ENCODE measurements around the gene AMACR. TPM values are rescaled to one million over a fixed set of nuclear protein-coding genes. Genes with fewer than 3 reads are reported as not detected.
"Not testable (repeated sequence)": the region's sequence is repeated elsewhere in the genome, so short reads cannot be mapped to it uniquely, and the experiment has no call there.

The AMACR gene
- total RNA-seq, 2 experiments from 2014 or later: 4.5 to 5.0 TPM

DNA sequence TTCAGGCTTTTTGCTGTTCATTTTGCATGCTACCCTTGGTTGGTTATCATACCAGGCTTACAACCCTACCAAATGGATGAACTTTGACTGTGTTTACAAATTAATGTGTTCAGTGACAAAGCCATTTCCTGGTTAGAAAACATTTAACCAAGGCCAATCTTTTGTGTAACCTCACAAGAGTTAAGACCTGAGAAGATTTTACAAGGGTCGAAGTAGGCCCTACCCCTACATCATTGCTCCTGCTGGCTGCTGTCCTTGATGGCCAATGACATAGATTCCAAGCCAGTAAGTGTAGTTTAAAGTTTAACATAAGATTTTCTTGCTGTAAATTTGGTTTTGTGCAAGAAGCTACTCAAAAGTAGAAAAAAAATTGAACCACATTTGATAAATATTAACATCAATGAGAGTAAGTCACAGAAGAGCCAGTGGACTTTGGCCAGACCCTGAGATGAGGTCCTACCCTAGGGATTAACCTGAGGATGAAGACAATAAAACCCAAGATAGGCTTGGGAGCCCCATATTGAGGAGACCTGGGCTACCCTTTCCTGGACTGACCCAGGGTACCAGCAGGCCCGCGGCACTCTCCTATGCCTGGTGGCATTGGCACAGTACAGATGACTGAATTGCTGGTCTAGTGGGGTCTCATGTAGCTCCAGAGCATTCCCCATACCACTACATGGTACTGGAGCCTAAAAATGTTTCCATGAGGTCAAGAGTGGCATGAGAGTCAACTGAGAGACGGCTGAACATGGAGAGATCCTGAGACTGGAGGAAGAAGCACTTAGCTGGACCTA lies 26.9 kb upstream of the AMACR start:
- Histone ChIP-seq H3K27ac (ENCODE audit: low read depth, low read length, poor library complexity, severe bottlenecking) (no peak overlapping the region), H3K4me3 (ENCODE audit: low read depth, low read length, poor library complexity, severe bottlenecking) (no peak overlapping the region), H2AFZ (ENCODE audit: low read length) (no peak overlapping the region), H3K9me2 (ENCODE audit: insufficient read depth, low read length) (no peaks in the 10 kb centered on the region), H4K20me1 (ENCODE audit: insufficient read depth, low read length) (no peaks in the 10 kb centered on the region), H3K9me3 (ENCODE audit: low read length) (no peaks in the 10 kb centered on the region), H3K4me1 (ENCODE audit: insufficient read depth, low read length, poor library complexity, severe bottlenecking) (no peaks in the 10 kb centered on the region), H3K79me2 (ENCODE audit: insufficient read depth, low read depth, low read length) (no peaks in the 10 kb centered on the region), H3K4me2 (ENCODE audit: low read length) (no peak overlapping the region), H3K36me3 (ENCODE audit: insufficient read depth, low read length) (no peaks in the 10 kb centered on the region)
- ChIA-PET POLR2A (no interaction called here), CTCF (ENCODE audit: unreplicated experiment) (no interaction called here)
- no TSS peak for BruUV-seq (replicated peaks)
- TF ChIP-seq EZH2phosphoT487 (IDR thresholded peaks at IDR 0.05; ENCODE audit: borderline replicate concordance, low read depth, low read length): no peak
- TF ChIP-seq, protein P1, sequence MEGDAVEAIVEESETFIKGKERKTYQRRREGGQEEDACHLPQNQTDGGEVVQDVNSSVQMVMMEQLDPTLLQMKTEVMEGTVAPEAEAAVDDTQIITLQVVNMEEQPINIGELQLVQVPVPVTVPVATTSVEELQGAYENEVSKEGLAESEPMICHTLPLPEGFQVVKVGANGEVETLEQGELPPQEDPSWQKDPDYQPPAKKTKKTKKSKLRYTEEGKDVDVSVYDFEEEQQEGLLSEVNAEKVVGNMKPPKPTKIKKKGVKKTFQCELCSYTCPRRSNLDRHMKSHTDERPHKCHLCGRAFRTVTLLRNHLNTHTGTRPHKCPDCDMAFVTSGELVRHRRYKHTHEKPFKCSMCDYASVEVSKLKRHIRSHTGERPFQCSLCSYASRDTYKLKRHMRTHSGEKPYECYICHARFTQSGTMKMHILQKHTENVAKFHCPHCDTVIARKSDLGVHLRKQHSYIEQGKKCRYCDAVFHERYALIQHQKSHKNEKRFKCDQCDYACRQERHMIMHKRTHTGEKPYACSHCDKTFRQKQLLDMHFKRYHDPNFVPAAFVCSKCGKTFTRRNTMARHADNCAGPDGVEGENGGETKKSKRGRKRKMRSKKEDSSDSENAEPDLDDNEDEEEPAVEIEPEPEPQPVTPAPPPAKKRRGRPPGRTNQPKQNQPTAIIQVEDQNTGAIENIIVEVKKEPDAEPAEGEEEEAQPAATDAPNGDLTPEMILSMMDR (conservative IDR thresholded peaks at IDR 0.05; ENCODE audit: low read length): no peak
- no peak for DNase-seq (ENCODE audit: low spot score)
- intact Hi-C loops (cut with micrococcal nuclease; ENCODE audit: unreplicated experiment): no loop called here

DNA sequence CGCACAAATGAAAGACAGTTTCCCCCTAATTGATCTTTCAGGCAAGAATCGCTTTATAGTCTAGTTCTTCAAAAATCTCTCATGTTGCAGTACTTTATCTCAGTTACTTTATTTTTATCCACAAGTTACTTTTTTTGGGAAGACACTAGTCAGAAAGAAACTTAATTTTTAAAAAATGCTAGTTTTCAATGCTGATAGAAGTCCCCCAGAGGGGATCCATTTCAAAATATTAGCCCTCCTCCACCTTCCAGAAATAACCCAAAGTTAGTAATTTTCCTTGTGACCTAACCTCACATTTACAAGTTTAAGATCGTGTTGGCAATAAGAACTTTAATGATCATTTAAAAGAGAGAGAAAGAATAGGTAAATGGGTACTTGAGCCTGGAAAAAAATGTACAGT lies 24.1 kb upstream of the AMACR start:
- no peaks in the 10 kb centered on the region for H3K79me2 ChIP-seq (ENCODE audit: insufficient read depth, low read depth, low read length)
- ChIA-PET CTCF (ENCODE audit: unreplicated experiment) (no interaction called here), POLR2A (no interaction called here)
- no peaks in the 10 kb centered on the region for H3K4me1 ChIP-seq (ENCODE audit: insufficient read depth, low read length, poor library complexity, severe bottlenecking)
- no peaks in the 10 kb centered on the region for H3K9me3 ChIP-seq (ENCODE audit: low read length)
- TF ChIP-seq, protein P1 (conservative IDR thresholded peaks at IDR 0.05; ENCODE audit: low read length): no peak
- TF ChIP-seq EZH2phosphoT487 (IDR thresholded peaks at IDR 0.05; ENCODE audit: borderline replicate concordance, low read depth, low read length): no peak
- H3K9me2 ChIP-seq (ENCODE audit: insufficient read depth, low read length): no peaks in the 10 kb centered on the region
- H4K20me1 ChIP-seq (ENCODE audit: insufficient read depth, low read length): no peaks in the 10 kb centered on the region
- H3K27ac ChIP-seq (ENCODE audit: low read depth, low read length, poor library complexity, severe bottlenecking): no peak overlapping the region
- BruUV-seq (replicated peaks): no TSS peak
- intact Hi-C loops (cut with micrococcal nuclease; ENCODE audit: unreplicated experiment): no loop called here
- no peaks in the 10 kb centered on the region for H3K36me3 ChIP-seq (ENCODE audit: insufficient read depth, low read length)
- no peak overlapping the region for H2AFZ ChIP-seq (ENCODE audit: low read length)
- H3K4me3 ChIP-seq (ENCODE audit: low read depth, low read length, poor library complexity, severe bottlenecking): no peak overlapping the region
- no peak for DNase-seq (ENCODE audit: low spot score)
- no peak overlapping the region for H3K4me2 ChIP-seq (ENCODE audit: low read length)

DNA sequence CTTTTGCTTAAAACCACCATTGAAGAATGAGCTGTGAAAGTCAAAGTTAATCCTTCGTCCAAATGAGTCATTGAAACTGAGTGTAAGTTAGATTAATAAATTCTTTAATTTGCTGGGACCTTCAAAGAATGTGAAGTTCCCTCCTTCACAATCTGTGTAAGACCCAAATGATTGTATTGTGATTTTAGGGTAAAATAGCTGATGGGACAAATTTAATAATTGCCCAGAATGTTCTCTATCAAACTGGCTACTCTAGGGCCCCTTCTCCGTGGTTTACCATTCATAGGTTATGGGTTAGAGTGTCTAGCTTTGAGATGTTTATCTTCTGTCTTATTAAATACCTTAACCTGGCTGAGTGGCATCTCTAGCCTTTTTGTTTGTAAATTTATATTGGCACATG lies 23.3 kb upstream of the AMACR start:
- TF ChIP-seq EZH2phosphoT487 (IDR thresholded peaks at IDR 0.05; ENCODE audit: borderline replicate concordance, low read depth, low read length): no peak
- TF ChIP-seq, protein P1 (conservative IDR thresholded peaks at IDR 0.05; ENCODE audit: low read length): no peak
- H3K4me2 ChIP-seq (ENCODE audit: low read length): no peak overlapping the region
- no TSS peak for BruUV-seq (replicated peaks)
- H3K36me3 ChIP-seq (ENCODE audit: insufficient read depth, low read length): no peaks in the 10 kb centered on the region
- no peak overlapping the region for H2AFZ ChIP-seq (ENCODE audit: low read length)
- H3K4me3 ChIP-seq (ENCODE audit: low read depth, low read length, poor library complexity, severe bottlenecking): no peak overlapping the region
- H3K4me1 ChIP-seq (ENCODE audit: insufficient read depth, low read length, poor library complexity, severe bottlenecking): no peaks in the 10 kb centered on the region
- no peak for DNase-seq (ENCODE audit: low spot score)
- no peaks in the 10 kb centered on the region for H3K79me2 ChIP-seq (ENCODE audit: insufficient read depth, low read depth, low read length)
- intact Hi-C loops (cut with micrococcal nuclease; ENCODE audit: unreplicated experiment): no loop called here
- no peaks in the 10 kb centered on the region for H3K9me3 ChIP-seq (ENCODE audit: low read length)
- no peaks in the 10 kb centered on the region for H3K9me2 ChIP-seq (ENCODE audit: insufficient read depth, low read length)
- POLR2A ChIA-PET: no interaction called here
- H3K27ac ChIP-seq (ENCODE audit: low read depth, low read length, poor library complexity, severe bottlenecking): no peak overlapping the region
- CTCF ChIA-PET (ENCODE audit: unreplicated experiment): no interaction called here
- no peaks in the 10 kb centered on the region for H4K20me1 ChIP-seq (ENCODE audit: insufficient read depth, low read length)

DNA sequence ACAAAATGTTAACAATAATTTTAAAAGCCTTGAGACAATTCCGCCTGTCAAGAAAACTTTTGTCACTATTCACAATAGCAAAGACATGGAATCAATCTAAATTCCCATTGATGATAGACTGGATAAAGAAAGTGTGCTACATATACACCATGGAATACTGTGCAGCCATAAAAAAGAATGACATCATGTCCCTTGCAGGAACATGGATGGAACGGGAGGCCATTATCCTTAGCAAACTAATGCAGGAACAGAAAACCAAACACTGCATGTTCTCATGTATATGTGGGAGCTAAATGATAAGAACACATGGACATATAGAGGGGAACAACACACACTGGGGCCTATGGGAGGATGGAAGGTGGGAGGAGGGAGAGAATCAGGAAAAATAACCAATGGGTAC lies 22.7 kb upstream of the AMACR start:
- POLR2A ChIA-PET; H3K27ac ChIP-seq (ENCODE audit: low read depth, low read length, poor library complexity, severe bottlenecking); H3K4me2 ChIP-seq (ENCODE audit: low read length); DNase-seq (ENCODE audit: low spot score); H2AFZ ChIP-seq (ENCODE audit: low read length); H3K4me3 ChIP-seq (ENCODE audit: low read depth, low read length, poor library complexity, severe bottlenecking); H3K36me3 ChIP-seq (ENCODE audit: insufficient read depth, low read length); H4K20me1 ChIP-seq (ENCODE audit: insufficient read depth, low read length); H3K79me2 ChIP-seq (ENCODE audit: insufficient read depth, low read depth, low read length); H3K4me1 ChIP-seq (ENCODE audit: insufficient read depth, low read length, poor library complexity, severe bottlenecking); BruUV-seq (replicated peaks); H3K9me2 ChIP-seq (ENCODE audit: insufficient read depth, low read length); CTCF ChIA-PET (ENCODE audit: unreplicated experiment); H3K9me3 ChIP-seq (ENCODE audit: low read length); intact Hi-C loops (cut with micrococcal nuclease; ENCODE audit: unreplicated experiment): not testable (repeated sequence)

All from OCI-LY7 (cell line).